Activated CD4-positive, alpha-beta T cell treated with anti-CD3 and anti-CD28 coated beads for 1 hour (primary cell): ENCODE data around the gene C16orf86.

Experiments used
- DNase-seq: peaks from one replicate; pipeline ENCODE4 v3.0.0-alpha.2; 2020

Gene C16orf86

DNA sequence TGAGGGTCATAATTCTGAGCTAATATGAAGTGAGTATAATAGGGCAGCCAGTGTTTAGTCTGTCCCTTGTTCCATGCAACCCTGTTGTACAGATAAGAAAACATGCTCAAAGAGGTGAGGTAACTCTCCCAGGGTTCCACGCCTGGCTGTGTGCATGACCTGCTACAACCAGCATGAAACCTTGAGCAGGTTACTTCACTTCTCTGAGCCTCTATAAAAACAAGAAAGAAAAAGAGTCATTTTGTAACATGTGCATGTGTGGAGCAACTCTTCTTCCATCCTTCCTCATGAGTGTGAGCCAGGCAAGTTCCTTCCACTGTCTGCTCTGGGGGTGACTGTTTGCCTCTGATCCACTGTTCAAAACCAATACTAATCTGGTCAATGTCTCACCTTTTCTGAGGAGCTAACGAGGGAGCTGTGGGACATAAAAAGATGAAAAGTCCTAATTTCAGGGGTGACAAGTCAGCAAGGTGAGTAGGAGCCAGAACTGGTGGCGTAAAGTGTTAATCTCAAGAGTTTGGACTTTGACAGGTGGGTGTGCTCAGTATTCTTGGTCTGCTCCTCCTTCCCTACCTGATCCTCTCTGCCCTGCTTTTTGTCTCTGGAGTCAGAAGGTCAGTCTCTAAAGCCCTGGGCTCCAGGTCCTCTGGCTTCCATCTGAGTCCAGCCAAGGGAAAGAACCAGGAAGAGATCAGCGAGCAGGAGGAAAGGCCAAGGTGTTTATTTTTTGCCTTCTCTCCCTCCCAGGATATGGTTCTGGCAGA is 31.0 kb downstream of the C16orf86 start:
- no peak for DNase-seq

DNA sequence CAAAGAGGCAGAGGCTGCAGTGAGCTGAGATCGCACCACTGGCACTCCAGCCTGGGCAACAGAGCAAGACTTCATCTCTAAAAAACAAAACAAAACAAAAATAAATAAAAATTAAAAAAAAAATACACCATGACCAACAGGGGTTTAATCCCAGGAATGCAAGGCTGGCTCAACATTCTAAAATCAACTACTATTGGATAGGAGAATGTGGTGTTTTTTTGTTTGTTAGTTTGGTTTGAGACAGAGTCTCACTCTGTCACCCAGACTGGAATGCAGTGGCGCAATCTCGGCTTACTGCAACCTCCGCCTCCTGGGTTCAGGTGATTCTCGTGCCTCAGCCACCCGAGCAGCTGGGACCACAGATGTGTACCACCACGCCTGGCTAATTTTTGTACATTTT is 32.7 kb downstream of the C16orf86 start:
- DNase-seq: no peak

DNA sequence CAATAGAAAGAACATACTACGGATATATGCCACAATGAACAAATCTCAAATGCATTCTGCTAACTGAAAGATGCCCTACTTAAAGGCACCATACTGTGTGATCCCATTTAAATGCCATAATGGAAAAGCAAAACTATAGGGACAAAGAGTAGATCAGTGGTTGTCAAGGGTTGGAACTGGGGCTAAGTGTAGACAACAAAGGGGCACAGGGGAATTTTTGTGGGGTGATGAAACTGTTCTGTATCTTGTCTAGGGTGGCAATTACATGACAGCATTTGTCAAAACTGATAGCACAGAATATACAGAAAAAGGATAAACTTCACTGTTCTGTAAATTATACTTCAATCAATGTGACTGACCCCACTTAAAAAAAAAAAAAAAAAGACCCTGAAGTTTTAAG is 34.8 kb downstream of the C16orf86 start:
- no peak for DNase-seq

DNA sequence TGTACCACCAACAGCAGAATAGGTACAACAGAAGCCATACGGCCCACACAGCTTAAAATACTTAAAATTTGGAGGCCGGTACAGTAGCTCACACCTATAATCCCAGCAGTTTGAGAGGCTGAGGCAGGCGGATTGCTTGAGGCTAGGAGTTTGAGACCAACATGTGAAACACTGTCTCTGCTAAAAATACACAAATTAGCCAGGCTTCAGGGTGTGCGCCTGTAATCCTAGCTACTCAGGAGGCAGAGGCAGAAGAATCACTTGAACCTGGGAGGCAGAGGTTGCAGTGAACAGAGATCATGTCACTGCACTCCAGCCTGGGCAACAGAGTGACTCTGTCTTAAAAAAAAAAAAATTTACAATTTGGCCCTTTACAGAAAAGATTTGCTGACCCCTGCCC is 35.5 kb downstream of the C16orf86 start:
- DNase-seq: no peak

DNA sequence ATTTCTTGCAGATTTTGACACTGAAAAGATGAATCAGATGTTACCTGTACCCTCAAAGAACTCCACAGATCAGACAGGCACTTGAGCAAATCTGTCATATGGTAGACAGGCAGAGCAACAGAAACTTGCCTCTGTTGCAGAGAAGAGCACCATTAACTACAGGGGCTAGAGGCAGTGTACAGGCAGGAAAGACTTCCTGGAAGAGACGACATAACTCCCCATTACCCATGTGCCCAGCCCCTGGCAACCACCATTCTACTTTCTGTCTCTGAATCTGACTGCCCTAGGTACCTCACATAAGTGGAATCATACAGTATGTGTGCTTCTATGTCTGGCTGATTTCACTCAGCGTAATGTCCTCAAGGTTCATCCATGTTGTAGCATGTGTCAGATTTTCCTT is 37.0 kb downstream of the C16orf86 start:
- DNase-seq: no peak

DNA sequence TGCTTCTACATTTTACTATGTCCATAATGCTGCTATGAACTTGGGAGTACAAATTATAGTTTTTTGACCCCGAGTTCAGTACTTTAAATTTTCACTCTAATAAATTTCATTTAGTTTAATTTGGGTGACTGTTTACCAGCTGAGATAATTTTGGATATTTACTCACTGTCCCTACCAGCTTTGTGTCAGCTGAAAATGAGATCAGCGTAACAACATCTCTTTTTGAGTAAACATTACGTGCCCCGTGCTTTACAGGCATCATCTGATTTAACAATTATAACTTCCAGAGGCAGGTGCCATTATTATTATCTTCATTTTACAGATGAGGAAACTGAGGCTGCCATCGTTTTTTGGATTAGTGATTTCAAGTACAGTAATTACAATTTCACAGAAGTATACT is 37.5 kb downstream of the C16orf86 start:
- DNase-seq: no peak

DNA sequence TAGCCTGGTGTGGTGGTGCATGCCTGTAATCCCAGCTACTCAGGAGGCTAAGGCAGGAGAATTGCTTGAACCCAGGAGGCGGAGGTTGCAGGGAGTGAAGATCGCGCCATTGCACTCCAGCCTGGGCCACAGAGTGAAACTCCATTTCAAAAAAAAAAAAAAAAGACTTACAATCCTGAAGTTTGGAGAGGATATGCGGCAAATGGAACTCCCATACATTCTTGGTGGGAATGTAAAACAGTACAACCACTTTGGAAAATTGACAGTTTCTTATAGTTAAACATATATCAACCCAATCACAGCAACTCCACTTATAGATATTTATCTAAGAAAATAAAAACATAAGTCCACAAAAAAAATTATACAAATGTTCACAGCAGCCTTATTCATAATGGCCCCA is 40.6 kb downstream of the C16orf86 start:
- no peak for DNase-seq

DNA sequence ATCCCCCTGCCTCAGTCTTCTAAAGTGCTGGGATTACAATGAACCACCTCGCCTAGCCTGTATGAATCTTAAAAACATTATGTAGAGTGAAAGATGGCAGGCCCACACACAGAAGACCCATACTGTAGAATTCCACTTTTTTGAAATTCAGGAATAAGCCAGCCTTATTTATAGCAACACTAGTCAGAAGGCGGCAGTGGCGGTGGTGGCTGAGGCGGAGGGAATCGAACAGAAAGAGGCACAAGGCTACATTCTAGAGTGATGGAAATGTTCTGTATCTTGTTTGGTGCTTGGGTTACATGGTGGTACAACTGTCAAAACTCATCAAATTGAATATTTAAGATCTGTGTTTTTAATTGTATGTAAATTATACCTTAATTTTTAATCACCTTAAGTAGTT is 41.2 kb downstream of the C16orf86 start:
- DNase-seq: no peak

DNA sequence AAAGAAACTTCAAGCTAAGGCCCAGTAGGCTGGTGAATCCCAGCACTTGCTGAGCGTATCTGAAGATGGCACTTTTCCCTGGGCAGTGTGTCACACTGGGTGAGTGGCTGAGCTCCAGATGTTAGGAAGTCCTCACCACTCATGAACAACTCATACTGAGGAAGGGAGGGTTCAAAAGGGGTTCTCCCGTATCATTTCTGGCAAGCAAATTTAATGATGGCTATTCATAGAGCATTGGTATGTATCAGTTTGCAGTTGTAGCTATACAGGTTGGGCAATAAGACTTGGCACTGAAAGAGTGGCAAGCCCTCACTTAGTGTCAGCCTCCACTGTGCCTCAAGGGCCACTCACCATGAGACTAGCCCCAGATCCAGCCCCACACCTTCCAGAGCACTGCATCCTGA is 41.8 kb downstream of the C16orf86 start:
- DNase-seq: no peak

DNA sequence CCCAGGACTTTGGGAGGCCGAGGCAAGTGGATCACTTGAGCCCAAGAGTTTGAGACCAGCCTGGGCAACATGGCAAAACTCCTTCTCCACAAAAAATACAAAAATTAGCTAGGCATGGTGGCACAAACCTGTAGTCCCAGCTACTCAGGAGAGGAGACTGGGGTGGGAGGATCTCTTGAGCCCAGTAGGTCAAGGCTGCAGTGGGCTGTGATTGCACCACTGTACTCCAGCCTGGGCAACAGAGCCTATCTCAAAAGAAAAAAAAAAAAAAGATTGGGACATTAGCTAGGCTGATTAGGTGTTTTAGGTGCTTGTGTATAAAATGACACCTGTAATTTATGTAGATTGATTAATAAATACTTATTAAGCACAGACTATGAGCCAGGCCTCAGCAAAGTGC is 42.4 kb downstream of the C16orf86 start:
- no peak for DNase-seq

DNA sequence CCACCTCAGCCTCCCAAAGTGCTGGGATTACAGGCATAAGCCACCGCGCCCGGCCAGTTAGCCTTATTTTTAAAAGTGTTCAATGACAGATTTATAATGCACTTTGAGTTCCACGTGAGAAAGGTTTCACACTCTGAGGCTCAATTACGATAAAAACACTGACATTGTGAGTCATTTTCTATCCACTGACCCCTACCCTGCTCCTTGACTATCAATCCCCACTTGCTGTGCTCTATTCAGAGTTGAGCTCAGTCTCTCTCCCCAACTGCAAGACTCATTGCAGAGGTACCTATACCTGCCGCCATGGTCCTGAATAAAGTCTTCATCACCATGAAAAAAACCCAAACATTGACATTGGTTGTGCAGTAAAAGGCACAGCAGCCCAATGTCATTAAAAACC is 44.0 kb downstream of the C16orf86 start:
- no peak for DNase-seq

DNA sequence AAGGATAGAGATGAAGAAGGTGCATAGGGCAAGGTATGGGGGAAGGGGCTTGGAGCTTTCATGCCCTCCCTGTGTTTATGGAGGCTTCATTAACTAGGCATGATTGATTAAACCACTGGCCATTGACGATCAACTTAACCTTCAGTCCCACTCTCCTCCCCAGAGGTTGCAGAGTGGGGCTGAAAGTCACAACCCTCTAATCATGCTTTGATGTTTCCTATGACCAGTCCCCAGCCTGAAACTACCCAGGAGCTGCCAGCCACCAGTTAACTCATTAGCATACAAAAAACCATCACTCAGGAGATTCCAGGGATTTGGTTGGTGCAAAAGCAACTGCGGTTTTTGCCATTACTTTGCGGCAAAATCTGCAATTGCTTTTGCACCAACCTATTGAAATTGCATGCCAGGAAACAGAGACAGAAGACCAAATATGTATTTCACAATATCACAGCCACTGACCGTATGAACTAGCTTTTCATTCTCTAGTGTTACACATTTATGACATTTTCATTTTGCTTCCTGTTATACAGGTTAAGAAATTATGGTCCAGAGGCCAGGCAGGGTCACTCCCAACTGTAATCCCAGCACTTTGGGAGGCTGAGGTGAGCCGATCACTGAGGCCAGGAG is 47.1 kb downstream of the C16orf86 start:
- no peak for DNase-seq

DNA sequence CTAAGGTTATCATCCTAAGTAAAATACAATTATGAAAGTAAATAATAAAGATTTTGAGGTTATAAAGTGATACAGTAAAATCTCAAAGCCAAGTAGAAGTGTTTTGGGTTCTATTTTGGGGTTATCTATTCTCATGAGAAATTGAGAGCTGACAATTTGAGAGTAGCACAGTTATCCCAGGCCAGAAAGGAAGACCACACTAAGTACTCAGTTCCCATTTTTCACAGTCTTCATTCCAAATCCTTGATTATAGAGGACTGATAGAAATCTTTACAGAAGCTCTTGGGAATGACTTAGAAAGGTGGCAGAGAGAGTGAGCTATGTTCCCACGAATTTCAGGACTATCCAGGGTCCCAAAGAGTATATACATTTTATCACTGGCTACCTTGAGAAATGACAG is 47.9 kb downstream of the C16orf86 start:
- no peak for DNase-seq

DNA sequence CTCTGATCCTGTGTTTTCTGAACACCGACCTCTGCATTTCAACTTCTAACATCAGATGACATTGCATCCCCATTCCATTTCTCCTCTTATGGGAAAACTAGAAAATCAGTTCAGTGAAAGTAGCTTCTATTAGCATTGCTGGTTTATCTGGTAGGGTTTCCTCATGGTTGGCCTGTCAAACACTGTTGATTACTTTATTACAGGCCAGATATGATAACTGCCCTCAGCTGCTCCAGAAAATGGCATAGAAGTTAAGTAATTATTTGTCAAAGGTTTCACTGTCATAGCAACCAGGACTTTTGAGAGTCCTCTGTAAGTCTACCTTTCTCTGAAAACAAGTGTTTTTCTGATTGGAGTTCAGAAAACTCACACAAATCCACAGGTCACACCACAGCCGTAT is 49.5 kb downstream of the C16orf86 start:
- no peak for DNase-seq
